Progenitor cell of endocrine pancreas (in vitro differentiated cells): ENCODE measurements around the gene MAPKAPK2. TPM values are rescaled to one million over a fixed set of nuclear protein-coding genes. Genes with fewer than 3 reads are reported as not detected.
A peak's percentile ranks its signal among the peaks of the same experiment; 100 is the strongest.

Experiments used
- DNase-seq: peaks from one replicate; pipeline ENCODE4 v3.0.0; 2021; ENCODE audit warnings: low spot score; ENCODE audit not compliant: unreplicated experiment
- H3K27ac Mint-ChIP-seq: 2 replicates; pipeline ENCODE4 v1.8.0; 2021; ENCODE audit warnings: mild to moderate bottlenecking, moderate library complexity, mixed read lengths
- H3K27me3 Mint-ChIP-seq: 2 replicates; pipeline ENCODE4 v1.8.0; 2021; ENCODE audit warnings: mixed read lengths
- H3K36me3 Mint-ChIP-seq: 2 replicates; pipeline ENCODE4 v1.8.0; 2022; ENCODE audit warnings: mixed read lengths; ENCODE audit not compliant: insufficient read depth
- H3K4me1 Mint-ChIP-seq: 2 replicates; pipeline ENCODE4 v1.8.0; 2021; ENCODE audit warnings: low read depth, mixed read lengths
- H3K4me3 Mint-ChIP-seq: 2 replicates; pipeline ENCODE4 v1.8.0; 2021; ENCODE audit warnings: low read depth, mild to moderate bottlenecking, moderate library complexity, mixed read lengths
- H3K9me3 Mint-ChIP-seq: 2 replicates; pipeline ENCODE4 v1.8.0; 2021; ENCODE audit warnings: low read depth, mixed read lengths
- total RNA-seq: library from RNA; stranded (reverse); gene quantifications from 2 replicates; pipeline ENCODE4 v1.2.1, GENCODE V29; 2021
- TF ChIP-seq, protein P1 (sequence below): fragments of 200-600 bp; sonication (generic); IDR thresholded peaks from one replicate; pipeline ENCODE4 v1.5.0; 2021; ENCODE audit warnings: antibody characterized with exemption, mild to moderate bottlenecking; ENCODE audit not compliant: unreplicated experiment

Gene MAPKAPK2
- total RNA-seq, 1 donor from 2014 or later = 60.8 TPM

DNA sequence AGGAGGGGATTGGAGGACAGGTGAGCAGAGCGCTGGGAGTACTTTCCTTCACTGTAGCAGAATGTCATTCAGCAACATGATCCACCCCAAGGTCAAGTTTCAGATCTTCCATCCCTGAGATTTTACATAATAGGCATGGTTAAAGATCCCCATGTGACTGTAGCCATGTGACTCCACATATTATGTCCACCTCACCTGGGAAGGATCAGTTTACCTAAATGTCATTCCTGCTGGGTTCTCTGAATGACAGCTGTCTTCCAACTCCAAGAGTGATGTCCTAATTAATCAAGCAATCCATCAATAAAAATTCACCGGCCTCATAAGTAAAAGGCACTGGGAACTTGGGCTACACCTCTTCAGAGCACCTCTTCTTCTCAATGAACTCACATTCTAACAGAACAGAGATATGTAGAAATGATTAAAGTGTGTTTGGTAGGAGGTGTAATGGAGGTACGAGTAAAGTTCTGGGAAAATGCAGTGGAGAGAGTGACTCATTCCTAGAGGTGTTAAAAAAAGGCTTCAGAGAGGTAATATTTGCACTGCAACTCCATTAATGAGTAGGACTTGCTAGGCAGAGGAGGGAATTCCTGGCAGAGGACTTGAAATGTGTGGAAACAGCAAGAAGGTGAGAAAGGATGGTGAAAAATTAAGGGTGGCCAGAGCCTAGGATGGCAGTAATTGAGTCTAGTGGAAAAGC is 22.2 kb upstream of the MAPKAPK2 start:
- Mint-ChIP-seq H3K36me3 (no peaks in the 10 kb centered on the region), H3K9me3 (no peaks in the 10 kb centered on the region), H3K4me3 (no peak overlapping the region), H3K27me3 (peaks cover 34% of the 10 kb centered on the region), H3K27ac (no peak overlapping the region), H3K4me1 (peaks cover 2% of the 10 kb centered on the region)
- DNase-seq = no peak
- TF ChIP-seq, protein P1, sequence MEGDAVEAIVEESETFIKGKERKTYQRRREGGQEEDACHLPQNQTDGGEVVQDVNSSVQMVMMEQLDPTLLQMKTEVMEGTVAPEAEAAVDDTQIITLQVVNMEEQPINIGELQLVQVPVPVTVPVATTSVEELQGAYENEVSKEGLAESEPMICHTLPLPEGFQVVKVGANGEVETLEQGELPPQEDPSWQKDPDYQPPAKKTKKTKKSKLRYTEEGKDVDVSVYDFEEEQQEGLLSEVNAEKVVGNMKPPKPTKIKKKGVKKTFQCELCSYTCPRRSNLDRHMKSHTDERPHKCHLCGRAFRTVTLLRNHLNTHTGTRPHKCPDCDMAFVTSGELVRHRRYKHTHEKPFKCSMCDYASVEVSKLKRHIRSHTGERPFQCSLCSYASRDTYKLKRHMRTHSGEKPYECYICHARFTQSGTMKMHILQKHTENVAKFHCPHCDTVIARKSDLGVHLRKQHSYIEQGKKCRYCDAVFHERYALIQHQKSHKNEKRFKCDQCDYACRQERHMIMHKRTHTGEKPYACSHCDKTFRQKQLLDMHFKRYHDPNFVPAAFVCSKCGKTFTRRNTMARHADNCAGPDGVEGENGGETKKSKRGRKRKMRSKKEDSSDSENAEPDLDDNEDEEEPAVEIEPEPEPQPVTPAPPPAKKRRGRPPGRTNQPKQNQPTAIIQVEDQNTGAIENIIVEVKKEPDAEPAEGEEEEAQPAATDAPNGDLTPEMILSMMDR = no peak

DNA sequence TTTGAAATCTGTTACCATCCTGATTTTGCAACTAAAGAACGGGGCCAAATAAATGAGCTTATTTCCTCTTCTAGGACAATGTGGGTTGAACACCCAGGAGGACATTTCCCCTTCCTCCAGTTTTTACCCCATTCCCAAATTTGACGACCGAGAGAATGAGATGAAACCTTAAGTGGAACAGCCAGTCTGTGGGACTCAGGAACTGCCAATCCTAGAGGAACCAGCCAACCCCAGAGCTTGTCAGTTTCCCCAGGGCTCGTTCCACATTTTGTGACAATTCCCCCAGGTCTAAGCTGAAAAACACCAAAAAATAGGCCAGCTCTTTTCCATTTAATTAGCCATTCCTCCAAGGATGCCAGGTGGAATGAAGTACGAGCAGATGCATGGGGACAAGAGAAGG is 21.3 kb upstream of the MAPKAPK2 start:
- Mint-ChIP-seq H3K27ac (no peak overlapping the region), H3K9me3 (no peaks in the 10 kb centered on the region), H3K4me3 (no peak overlapping the region), H3K36me3 (no peaks in the 10 kb centered on the region), H3K4me1 (peaks cover 2% of the 10 kb centered on the region), H3K27me3 (peaks cover 31% of the 10 kb centered on the region)
- TF ChIP-seq, protein P1 = no peak
- no peak for DNase-seq

DNA sequence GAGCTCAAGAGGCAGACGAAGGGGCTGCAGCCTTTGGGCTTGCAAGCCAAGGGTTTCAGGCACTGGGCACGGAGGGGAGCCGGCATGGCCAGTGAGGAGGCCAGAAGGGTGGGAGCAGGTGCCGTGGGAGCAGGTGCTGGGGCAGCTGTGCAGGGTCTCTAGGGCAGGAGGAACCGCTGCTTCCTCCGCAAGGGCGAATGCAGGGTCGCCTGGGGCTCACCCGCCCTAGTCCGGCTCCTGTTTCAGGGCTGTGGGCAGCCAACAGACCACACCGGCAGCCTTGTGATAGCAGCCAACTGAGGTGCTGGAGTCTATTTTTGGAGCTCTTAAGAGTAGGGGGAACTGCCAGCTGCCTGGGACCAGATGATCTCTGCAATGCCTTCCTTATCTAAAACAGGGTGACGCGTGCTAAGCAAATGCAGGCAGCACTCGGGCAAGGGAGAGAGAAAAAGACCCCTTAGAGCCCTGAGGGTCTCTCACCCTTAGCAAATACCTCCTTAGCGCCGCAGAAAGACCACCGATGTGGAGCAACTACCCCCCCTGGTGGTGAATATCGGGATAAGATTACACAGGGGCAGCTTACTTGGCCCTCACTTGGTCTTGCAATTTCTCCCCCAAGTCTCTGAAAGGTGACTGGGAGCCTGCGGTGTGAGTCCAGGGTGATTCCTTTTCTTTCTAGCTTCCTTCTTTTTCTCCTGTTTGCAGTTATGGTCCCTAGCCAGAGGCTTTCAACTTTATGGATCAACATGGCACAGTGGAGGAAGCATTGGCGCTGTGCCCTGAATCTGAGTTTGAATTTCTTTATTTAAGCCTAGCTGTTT is 20.7 kb upstream of the MAPKAPK2 start:
- H3K4me1 Mint-ChIP-seq = peaks cover 2% of the 10 kb centered on the region
- H3K9me3 Mint-ChIP-seq = no peaks in the 10 kb centered on the region
- H3K27me3 Mint-ChIP-seq = peaks cover 28% of the 10 kb centered on the region
- peak overlapping the region; percentile 29 for H3K4me3 Mint-ChIP-seq
- TF ChIP-seq, protein P1 = peak; percentile 88
- H3K27ac Mint-ChIP-seq = no peak overlapping the region
- H3K36me3 Mint-ChIP-seq = no peaks in the 10 kb centered on the region
- DNase-seq = peak; percentile 68

DNA sequence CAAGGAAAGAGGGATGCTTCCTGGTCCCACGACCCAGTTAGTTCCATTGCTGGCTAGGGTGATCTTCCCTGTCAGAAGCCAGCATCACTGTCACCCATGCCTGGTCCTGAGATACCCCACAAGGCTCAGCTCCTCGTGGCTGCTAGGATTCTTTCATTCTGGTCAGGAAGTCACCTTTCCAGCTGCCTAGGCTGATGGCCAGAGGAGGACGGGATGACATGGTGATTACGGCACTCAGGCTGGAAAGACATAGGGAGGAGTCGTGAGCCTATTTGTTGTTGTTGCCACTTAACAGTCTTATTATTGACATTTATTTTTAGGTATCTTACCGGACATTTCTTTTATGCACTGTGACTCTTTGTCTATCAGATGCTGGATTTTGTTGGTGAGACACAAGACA is 20.0 kb upstream of the MAPKAPK2 start:
- Mint-ChIP-seq H3K36me3 (no peaks in the 10 kb centered on the region), H3K4me3 (no peak overlapping the region), H3K27me3 (peaks cover 28% of the 10 kb centered on the region), H3K4me1 (peaks cover 2% of the 10 kb centered on the region), H3K27ac (no peak overlapping the region), H3K9me3 (no peaks in the 10 kb centered on the region)
- DNase-seq = no peak
- TF ChIP-seq, protein P1 = no peak

DNA sequence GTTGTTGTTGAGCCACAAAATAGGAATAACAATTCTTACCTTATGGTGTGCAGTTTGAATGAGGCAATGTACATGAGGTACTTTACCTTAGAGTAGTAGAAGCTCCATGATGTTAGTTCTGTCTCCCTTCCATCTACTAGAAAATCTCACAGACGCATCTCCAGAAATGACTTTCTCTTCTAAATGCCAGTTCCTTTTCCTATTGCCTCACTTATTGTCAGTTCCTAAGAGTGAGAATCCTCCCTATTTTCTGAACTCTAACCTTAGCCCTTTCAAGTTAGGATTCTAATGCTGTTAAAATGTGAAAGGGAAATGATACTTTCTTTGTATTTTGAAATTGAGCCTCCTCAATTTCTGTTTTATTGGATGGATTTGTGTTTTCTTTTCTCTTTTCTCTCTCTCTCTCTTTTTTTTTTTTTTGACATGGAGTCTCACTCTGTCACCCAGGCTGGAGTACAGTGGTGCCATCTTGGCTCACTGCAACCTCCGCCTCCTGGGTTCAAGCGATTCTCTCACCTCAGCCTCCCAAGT is 18.6 kb upstream of the MAPKAPK2 start:
- TF ChIP-seq, protein P1 = no peak
- no peak for DNase-seq
- Mint-ChIP-seq H3K4me1 (peaks cover 2% of the 10 kb centered on the region), H3K9me3 (no peaks in the 10 kb centered on the region), H3K27me3 (peaks cover 32% of the 10 kb centered on the region), H3K27ac (no peak overlapping the region), H3K4me3 (no peak overlapping the region), H3K36me3 (no peaks in the 10 kb centered on the region)
